ENCODE data around the gene CYGB.

GRCh38 chr17:76541739-76542454, 4.4 kb upstream of the CYGB start:
- no peak for TF ChIP-seq POLR2A (IDR thresholded peaks at IDR 0.05)
- no peak for TF ChIP-seq CTCF (IDR thresholded peaks at IDR 0.05)

Data from adrenal gland (tissue), 5 donors.